Mucosa of descending colon (tissue), 3 donors: Measurements from ENCODE around the gene RNF212. TPM values are rescaled to one million over a fixed set of nuclear protein-coding genes. Genes with fewer than 3 reads are reported as not detected.
A peak's percentile ranks its signal among the peaks of the same experiment; 100 is the strongest.

Experiments used
- ATAC-seq: fragments of 200-7000 bp; cut with Tn5 transposase; one replicate; pipeline ENCODE4 v1.9.1; 2020; ENCODE audit warnings: mild to moderate bottlenecking, moderate library complexity
- DNase-seq, 3 donors: peaks; one replicate each; pipeline ENCODE4 v3.0.0-alpha.2; 2020
- H3K36me3 ChIP-seq: fragments of 200-600 bp; one replicate; pipeline ENCODE4 v1.8.0; 2021; ENCODE audit warnings: low read depth, mild to moderate bottlenecking
- H3K4me1 ChIP-seq: fragments of 200-600 bp; one replicate; pipeline ENCODE4 v1.8.0; 2021; ENCODE audit warnings: low read depth, mild to moderate bottlenecking
- H3K4me3 ChIP-seq: fragments of 200-600 bp; one replicate; pipeline ENCODE4 v1.8.0; 2021; ENCODE audit warnings: mild to moderate bottlenecking
- H3K9me3 ChIP-seq: fragments of 200-600 bp; one replicate; pipeline ENCODE4 v1.8.0; 2021; ENCODE audit warnings: mild to moderate bottlenecking
- CTCF ChIP-seq: fragments of 200-600 bp; IDR thresholded peaks from one replicate; pipeline ENCODE4 v1.8.0; 2022; ENCODE audit warnings: antibody characterized with exemption, mild to moderate bottlenecking
- intact Hi-C, 2 donors: fragments of 100-400 bp; cut with DNase I in 1 of 2; cut with micrococcal nuclease in 1 of 2; formaldehyde crosslinking; loops; one replicate each; pipeline versions ENCODE4 v1.11.0 to v1.11.1; 2022; cut with DNase I, micrococcal nuclease
- total RNA-seq, 3 donors: library from RNA; stranded (reverse); fragmentation: NEBNext Ultra II Directional in 2 of 3; extraction: Animal tissue kit (Norgen Biotek cat#: 25700) in 2 of 3; gene quantifications; one replicate each; pipeline versions ENCODE4 v1.2.1 to v1.2.4, GENCODE V29; 2021 to 2023
- donor health status: DM: no; HTN: no; CAD: no; lungs with moderate emphysema.
- donor health status: DM: no; HTN: no; CAD: no.
- donor health status: DM: no; HTN: yes; CAD: no.

Gene RNF212
- total RNA-seq, 3 donors from 2014 or later, result 2.3 to 4.9 (median 3.9) TPM

GRCh38 chr4:1036976-1037810 is 76.2 kb downstream of the RNF212 start:
- ATAC-seq (no peak), DNase-seq (no peak)
- no peak overlapping the region for H3K4me3 ChIP-seq
- peaks cover 11% of the 10 kb centered on the region for H3K4me1 ChIP-seq
- intact Hi-C loops, result no loop called here
- no peaks in the 10 kb centered on the region for H3K9me3 ChIP-seq
- TF ChIP-seq CTCF, result no peak
- H3K36me3 ChIP-seq, result no peaks in the 10 kb centered on the region

- Histone ChIP-seq H3K36me3 (no peaks in the 10 kb centered on the region), H3K9me3 (no peaks in the 10 kb centered on the region), H3K4me3 (no peak overlapping the region), H3K4me1 (peaks cover 3% of the 10 kb centered on the region)
- DNase-seq (no peak), ATAC-seq (no peak)
- intact Hi-C loops, result no loop called here
- no peak for TF ChIP-seq CTCF
These were observed 77.3 kb downstream of the RNF212 start for GRCh38 chr4:1036095-1036494.

- ATAC-seq (peak; percentile 63), DNase-seq (no peak)
- intact Hi-C loops, result no loop called here
- TF ChIP-seq CTCF, result no peak
- H3K9me3 ChIP-seq, result no peaks in the 10 kb centered on the region
- H3K36me3 ChIP-seq, result no peaks in the 10 kb centered on the region
- peaks cover 3% of the 10 kb centered on the region for H3K4me1 ChIP-seq
- no peak overlapping the region for H3K4me3 ChIP-seq
These were observed 77.9 kb downstream of the RNF212 start for GRCh38 chr4:1035510-1035909.

DNA sequence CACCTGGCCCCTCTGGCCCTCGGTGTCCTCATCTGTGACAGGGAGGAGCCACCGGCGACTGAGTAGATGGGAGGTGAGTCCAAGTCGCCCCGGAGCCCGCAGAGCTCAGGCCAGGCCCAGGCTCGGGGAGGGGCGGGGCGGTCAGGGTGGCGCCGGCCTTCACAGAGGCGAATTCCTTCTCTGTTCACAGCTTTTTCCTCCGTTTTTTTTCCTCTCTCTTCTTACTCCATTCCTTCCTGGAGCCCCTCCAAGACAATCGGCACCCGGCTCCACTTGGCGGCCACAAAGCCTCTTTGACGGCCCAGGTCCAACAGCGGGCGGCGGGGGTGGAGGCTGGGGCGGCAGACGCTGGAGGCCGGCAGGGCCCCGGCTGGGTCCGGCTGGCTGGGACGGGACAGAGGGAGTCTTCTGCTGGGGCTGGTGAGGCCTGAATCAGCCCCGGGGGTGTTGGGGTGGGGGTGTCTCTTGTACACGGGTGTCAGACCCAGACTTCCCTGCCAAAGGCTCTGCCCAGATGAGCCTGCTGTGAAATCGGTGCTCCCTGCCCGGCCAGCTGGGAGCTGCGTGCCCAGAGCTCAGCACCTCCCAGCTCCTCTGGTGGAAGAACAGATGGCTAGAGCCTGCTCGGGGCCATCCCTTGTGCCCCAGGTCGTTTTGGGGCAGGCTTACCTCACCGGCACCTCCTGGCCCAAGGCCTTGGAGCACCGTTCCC is 79.4 kb downstream of the RNF212 start:
- H3K36me3 ChIP-seq, result no peaks in the 10 kb centered on the region
- peaks cover 5% of the 10 kb centered on the region for H3K4me1 ChIP-seq
- no peak overlapping the region for H3K4me3 ChIP-seq
- DNase-seq, result no peak
- no peaks in the 10 kb centered on the region for H3K9me3 ChIP-seq
- no peak for TF ChIP-seq CTCF
- ATAC-seq, result peak; percentile 6
- intact Hi-C loops, result no loop called here

- peaks cover 5% of the 10 kb centered on the region for H3K4me1 ChIP-seq
- intact Hi-C loops, result no loop called here
- DNase-seq (no peak), ATAC-seq (no peak)
- TF ChIP-seq CTCF, result no peak
- no peaks in the 10 kb centered on the region for H3K36me3 ChIP-seq
- no peak overlapping the region for H3K4me3 ChIP-seq
- no peaks in the 10 kb centered on the region for H3K9me3 ChIP-seq
These were observed 80.5 kb downstream of the RNF212 start for GRCh38 chr4:1032861-1033260.
